Activated naive CD8-positive, alpha-beta T cell treated with anti-CD3 and anti-CD28 coated beads for 36 hours (primary cell): Measurements from ENCODE around the gene CYRIA. TPM values are rescaled to one million over a fixed set of nuclear protein-coding genes. Genes with fewer than 3 reads are reported as not detected.

Experiments used
- DNase-seq: peaks from one replicate; pipeline ENCODE4 v3.0.0; 2021
- H3K27ac Mint-ChIP-seq: one replicate; pipeline ENCODE4 v1.8.0; 2022; ENCODE audit warnings: mild to moderate bottlenecking, moderate library complexity, mixed read lengths
- H3K27me3 Mint-ChIP-seq: one replicate; pipeline ENCODE4 v1.8.0; 2022; ENCODE audit warnings: mild to moderate bottlenecking, mixed read lengths
- H3K36me3 Mint-ChIP-seq: one replicate; pipeline ENCODE4 v1.8.0; 2021; ENCODE audit warnings: mild to moderate bottlenecking, mixed read lengths
- H3K4me1 Mint-ChIP-seq: one replicate; pipeline ENCODE4 v1.8.0; 2021; ENCODE audit warnings: mixed read lengths
- H3K4me3 Mint-ChIP-seq: one replicate; pipeline ENCODE4 v1.8.0; 2022; ENCODE audit warnings: mild to moderate bottlenecking, moderate library complexity, mixed read lengths
- H3K9me3 Mint-ChIP-seq: one replicate; pipeline ENCODE4 v1.8.0; 2022; ENCODE audit warnings: mixed read lengths
- total RNA-seq, 2 experiments: library from RNA; stranded (reverse); gene quantifications; one replicate each; pipeline ENCODE4 v1.2.3, GENCODE V29; 2021

The CYRIA gene
- total RNA-seq, 2 experiments from 2014 or later = 0.14 to 0.16 TPM

- Mint-ChIP-seq H3K4me1 (peaks cover 10% of the 10 kb centered on the region), H3K27ac (no peak overlapping the region), H3K9me3 (no peaks in the 10 kb centered on the region), H3K36me3 (no peaks in the 10 kb centered on the region), H3K27me3 (peaks cover 8% of the 10 kb centered on the region), H3K4me3 (no peak overlapping the region)
- no peak for DNase-seq
Observed at GRCh38 chr2:16619576-16620245, 45.9 kb downstream of the CYRIA start.

GRCh38 chr2:16617282-16618266, 48.1 kb downstream of the CYRIA start:
- Mint-ChIP-seq H3K4me1 (no peaks in the 10 kb centered on the region), H3K36me3 (no peaks in the 10 kb centered on the region), H3K4me3 (no peak overlapping the region), H3K9me3 (no peaks in the 10 kb centered on the region), H3K27ac (no peak overlapping the region), H3K27me3 (peaks cover 26% of the 10 kb centered on the region)
- no peak for DNase-seq
